Right atrium auricular region (tissue), 2 donors: ENCODE results near the gene ZBTB16. TPM values are rescaled to one million over a fixed set of nuclear protein-coding genes. Genes with fewer than 3 reads are reported as not detected.

Experiments used
- DNase-seq: peaks from one replicate; pipeline ENCODE4 v3.0.0-alpha.2; 2019; ENCODE audit warnings: low spot score
- H3K27ac ChIP-seq, 2 donors: fragments of 200-600 bp; sonication (generic); 1 replicate in 1 of 2; 2 replicates in 1 of 2; pipeline ENCODE4 v1.5.1; 2016 to 2019
- H3K27me3 ChIP-seq, 2 donors: fragments of 200-600 bp; sonication (generic); one replicate each; pipeline versions ENCODE4 v1.5.1 to v1.6.0; 2017 to 2019
- H3K36me3 ChIP-seq: fragments of 200-600 bp; sonication (generic); one replicate; pipeline ENCODE4 v1.5.1; 2016
- H3K4me1 ChIP-seq, 2 donors: fragments of 200-600 bp; sonication (generic); one replicate each; pipeline versions ENCODE4 v1.5.1 to v1.6.0; 2017 to 2019
- H3K4me3 ChIP-seq, 2 donors: fragments of 200-600 bp; sonication (generic); 1 replicate in 1 of 2; 2 replicates in 1 of 2; pipeline ENCODE4 v1.5.1; 2017 to 2019; ENCODE audit warnings: mild to moderate bottlenecking in 1 of 2, moderate library complexity in 1 of 2
- H3K9me3 ChIP-seq, 2 donors: fragments of 200-600 bp; sonication (generic); one replicate each; pipeline ENCODE4 v1.5.1; 2019
- CTCF ChIP-seq, 2 donors: fragments of 200-600 bp; sonication (generic); IDR thresholded peaks; one replicate each; pipeline ENCODE4 v1.5.1; 2019; ENCODE audit warnings: antibody characterized with exemption in 2 of 2
- total RNA-seq, 2 donors: library from RNA; depleted of rRNA; stranded (reverse); fragments of >200 nt; gene quantifications; one replicate each; pipeline ENCODE4 v1.1.0, GENCODE V29; 2016

ZBTB16 gene
- total RNA-seq, 2 donors from 2014 or later: 65.5 to 101 TPM

GRCh38 chr11:114289779-114290178, 230.3 kb downstream of the ZBTB16 start:
- H3K27me3 ChIP-seq: no peaks in the 10 kb centered on the region
- H3K4me1 ChIP-seq: peaks cover 0 to 38% of the 10 kb centered on the region in 2 donors
- no peak for TF ChIP-seq CTCF (IDR thresholded peaks at IDR 0.05)
- H3K36me3 ChIP-seq: no peaks in the 10 kb centered on the region
- no peak overlapping the region for H3K27ac ChIP-seq
- no peak for DNase-seq
- no peaks in the 10 kb centered on the region for H3K9me3 ChIP-seq
- H3K4me3 ChIP-seq: no peak overlapping the region

GRCh38 chr11:114290503-114291235, 231.2 kb downstream of the ZBTB16 start:
- Histone ChIP-seq H3K36me3 (no peaks in the 10 kb centered on the region), H3K4me3 (no peak overlapping the region), H3K27ac (peak overlapping the region; percentile 81 to 96), H3K27me3 (no peaks in the 10 kb centered on the region), H3K4me1 (peaks cover 0 to 42% of the 10 kb centered on the region in 2 donors), H3K9me3 (no peaks in the 10 kb centered on the region)
- no peak for TF ChIP-seq CTCF (IDR thresholded peaks at IDR 0.05)
- no peak for DNase-seq

- H3K9me3 ChIP-seq: no peaks in the 10 kb centered on the region
- peaks cover 0 to 45% of the 10 kb centered on the region in 2 donors for H3K4me1 ChIP-seq
- TF ChIP-seq CTCF (IDR thresholded peaks at IDR 0.05): no peak
Measured at GRCh38 chr11:114291381-114291780, 231.9 kb downstream of the ZBTB16 start.

GRCh38 chr11:114291842-114292680, 232.6 kb downstream of the ZBTB16 start:
- peaks cover 0 to 45% of the 10 kb centered on the region in 2 donors for H3K4me1 ChIP-seq
- TF ChIP-seq CTCF (IDR thresholded peaks at IDR 0.05): no peak
- peak overlapping the region; percentile 81 to 96 for H3K27ac ChIP-seq
- H3K36me3 ChIP-seq: no peaks in the 10 kb centered on the region
- no peak for DNase-seq
- H3K27me3 ChIP-seq: no peaks in the 10 kb centered on the region
- H3K9me3 ChIP-seq: no peaks in the 10 kb centered on the region
- no peak overlapping the region for H3K4me3 ChIP-seq

More at GRCh38 chr11:114291381-114291780, 231.9 kb downstream of the ZBTB16 start:
- Histone ChIP-seq H3K4me3 (no peak overlapping the region), H3K36me3 (no peaks in the 10 kb centered on the region), H3K27ac (peak overlapping the region; percentile 81 to 96), H3K27me3 (no peaks in the 10 kb centered on the region)
- no peak for DNase-seq

GRCh38 chr11:114293201-114293711, 233.7 kb downstream of the ZBTB16 start:
- TF ChIP-seq CTCF (IDR thresholded peaks at IDR 0.05): no peak
- Histone ChIP-seq H3K4me1 (peaks cover 0 to 45% of the 10 kb centered on the region in 2 donors), H3K4me3 (no peak overlapping the region)

More at GRCh38 chr11:114293201-114293711, 233.7 kb downstream of the ZBTB16 start:
- Histone ChIP-seq H3K27ac (peak overlapping the region; percentile 81 to 96), H3K36me3 (peaks cover 5% of the 10 kb centered on the region), H3K27me3 (no peaks in the 10 kb centered on the region), H3K9me3 (no peaks in the 10 kb centered on the region)
- no peak for DNase-seq
